Measurements from ENCODE around the gene RGPD3.
"Not testable (repeated sequence)": the region's sequence is repeated elsewhere in the genome, so short reads cannot be mapped to it uniquely, and the experiment has no call there.

RGPD3 gene

DNA sequence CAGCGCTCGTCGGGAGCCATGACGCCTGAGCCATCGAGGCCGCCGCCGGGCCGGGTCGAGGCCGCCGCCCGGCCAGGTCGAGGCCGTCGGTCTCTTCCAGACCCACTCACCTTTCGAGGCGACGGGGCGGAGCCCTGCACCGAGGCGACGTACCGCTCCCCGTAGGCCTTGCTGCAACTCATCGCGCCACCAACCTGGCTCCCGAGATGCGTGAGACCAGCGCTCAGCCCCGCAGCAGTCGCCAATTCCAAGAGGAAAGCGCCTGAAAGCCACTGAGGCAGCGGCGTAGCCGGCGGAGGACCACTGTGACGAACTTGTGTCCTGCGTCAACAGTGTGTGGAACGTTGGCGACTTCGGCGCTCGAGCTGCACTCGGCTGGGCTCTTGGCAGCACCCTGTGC lies at the start of gene RGPD3:
Gene RGPD3 (minus strand): TSS at position 307 of the 400 bp plus-strand sequence. CDS start 125 bp downstream, at position 182.
- DNase-seq = not testable (repeated sequence)

DNA sequence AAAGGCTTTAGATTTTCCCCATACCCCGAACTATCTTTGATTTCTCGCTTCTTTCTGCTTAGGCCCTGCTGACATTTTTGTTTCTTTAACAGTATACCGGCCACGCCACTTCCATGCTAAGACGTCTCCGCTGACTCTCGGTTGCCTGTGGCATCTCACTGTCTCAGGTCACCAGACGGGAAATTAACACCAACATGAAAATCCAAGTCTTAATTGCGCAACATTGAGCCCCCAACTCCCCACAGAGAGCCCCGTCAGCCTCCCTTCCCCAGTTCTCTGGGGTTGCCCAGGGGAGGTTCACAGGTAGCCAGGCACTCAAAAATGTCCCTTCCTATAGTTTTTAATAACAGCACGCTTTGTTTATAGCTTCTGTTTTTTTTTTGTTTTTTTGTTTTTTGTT lies 49.1 kb upstream of the RGPD3 start:
- DNase-seq = no peak

DNA sequence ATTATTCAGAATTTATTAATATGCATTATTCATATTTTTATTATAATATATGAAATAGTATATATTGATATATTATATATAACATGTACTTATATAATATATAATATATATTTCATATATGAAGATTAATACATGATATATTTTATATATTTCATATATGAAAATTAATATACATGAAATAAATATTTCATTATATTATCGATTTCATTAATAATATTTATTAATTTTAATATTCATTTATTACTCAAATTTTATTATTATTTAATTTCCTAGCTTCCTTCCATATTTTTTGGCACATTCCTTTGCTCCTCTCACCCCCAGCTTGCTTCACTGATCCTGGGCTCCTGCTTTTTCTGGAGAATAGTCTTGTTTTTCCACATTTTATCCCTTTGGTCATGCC lies 48.7 kb upstream of the RGPD3 start:
- DNase-seq = no peak

DNA sequence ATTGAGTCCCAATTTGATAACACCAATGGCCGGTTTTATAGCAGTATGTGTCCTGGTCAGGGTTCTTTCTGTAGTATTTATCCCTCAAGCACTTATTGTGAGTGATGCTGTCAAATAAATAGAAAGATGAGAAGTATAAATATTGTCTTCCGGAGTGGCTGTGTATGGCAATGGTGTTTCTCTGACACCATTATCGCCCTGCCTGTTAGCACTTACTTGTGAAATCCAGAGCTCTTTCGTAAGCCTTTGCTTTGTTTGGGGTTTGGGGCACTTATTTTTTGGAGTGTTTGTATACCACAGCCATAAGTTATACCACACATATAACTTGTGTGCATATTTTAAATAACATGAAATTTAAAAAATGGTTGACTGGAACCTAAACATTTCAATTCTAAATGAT lies 48.2 kb upstream of the RGPD3 start:
- no peak for DNase-seq

DNA sequence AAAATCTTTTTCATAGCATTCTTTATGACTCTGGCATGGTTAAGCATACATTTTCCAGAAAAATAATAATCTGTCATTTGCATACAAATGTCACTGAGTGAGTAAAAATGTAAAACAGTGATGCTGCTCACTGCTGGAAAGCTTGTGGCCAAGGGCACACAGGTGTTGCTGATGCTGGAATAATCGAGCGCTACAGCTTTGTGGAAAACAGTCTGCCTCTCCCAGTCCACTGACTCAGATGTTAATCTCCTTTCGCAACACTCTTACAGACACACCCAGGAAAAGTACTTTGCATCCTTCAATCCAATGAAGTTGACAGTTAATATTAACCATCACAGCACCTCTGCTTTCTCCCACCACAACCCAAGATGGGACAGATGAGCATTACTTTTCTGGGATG lies 46.6 kb upstream of the RGPD3 start:
- DNase-seq = not testable (repeated sequence)

DNA sequence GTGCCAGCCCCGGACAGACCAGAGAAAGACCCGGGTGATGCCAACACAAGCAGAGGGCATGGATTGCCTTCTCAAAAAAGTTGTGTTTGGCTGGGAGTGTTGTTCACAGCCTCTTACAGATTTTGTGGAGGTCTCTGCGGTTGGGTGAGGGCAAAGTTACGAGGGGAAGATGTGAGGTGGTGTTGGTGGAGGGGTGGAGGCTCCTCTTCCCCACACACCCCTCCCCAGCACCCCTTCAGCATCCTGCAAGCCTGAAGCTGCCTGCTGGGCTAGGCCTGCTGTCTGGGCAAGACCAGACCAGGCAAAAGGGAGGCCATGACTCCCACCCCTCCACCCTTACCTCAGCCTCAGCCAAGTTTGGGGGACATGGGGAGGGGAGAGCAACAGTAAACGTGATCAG lies 45.2 kb upstream of the RGPD3 start:
- not testable (repeated sequence) for DNase-seq

DNA sequence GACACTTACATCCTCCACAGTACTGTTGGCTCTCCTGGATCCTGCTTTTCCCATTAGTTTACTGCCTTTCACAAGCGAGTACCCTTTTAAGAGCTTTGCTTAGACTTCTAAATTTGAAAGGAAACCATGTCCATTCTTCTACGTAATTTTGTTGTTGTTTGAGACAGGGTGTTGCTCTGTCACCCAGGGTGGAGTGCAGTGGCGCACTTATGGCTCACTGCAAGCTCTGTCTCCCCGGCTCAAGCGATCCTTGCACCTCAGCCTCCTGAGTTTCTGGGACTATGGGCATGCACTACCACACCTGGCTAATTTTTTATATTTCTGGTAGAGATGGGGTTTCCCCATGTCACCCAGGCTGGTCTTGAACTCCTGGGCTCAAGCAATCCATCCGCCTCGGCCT lies 43.7 kb upstream of the RGPD3 start:
- not testable (repeated sequence) for DNase-seq

DNA sequence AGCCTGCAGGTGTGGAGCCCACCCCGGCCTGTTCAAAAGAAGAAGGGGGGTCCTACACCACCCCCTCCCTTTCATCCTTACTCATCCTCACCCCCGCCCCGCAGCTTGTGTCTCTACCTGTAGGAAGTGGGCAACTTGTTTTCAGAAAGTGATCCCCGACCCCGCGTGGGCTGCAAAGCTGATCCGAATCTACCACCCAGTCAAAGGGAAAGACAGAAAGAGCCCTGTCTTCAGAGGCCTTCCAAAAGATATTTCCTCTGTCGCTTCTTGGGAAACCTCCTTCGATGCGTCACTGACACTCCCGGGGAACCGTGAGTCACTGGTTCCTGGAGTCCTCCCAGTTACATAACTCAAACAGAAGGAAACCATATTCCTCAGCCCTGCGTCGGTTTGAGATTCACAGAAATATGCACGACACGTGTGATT lies 43.3 kb upstream of the RGPD3 start:
- DNase-seq = not testable (repeated sequence)

DNA sequence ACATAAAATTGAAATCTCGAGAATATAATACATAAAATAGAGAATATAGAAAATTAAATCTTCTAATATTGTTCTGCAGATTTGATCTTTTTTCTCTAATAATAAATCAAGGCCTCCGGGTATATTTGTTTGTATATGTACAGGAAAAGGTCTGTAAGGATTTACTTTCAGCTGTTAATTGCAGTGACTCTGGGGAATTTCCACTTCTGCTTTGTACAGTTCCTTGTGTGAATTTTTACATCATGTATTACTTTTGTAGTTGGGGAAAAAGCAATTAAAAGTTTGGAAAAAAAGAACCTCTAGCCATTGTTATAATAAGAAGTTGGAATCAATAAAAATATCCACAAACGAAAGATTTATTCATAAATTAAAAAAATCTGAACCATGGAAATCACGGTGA lies 42.6 kb upstream of the RGPD3 start:
- not testable (repeated sequence) for DNase-seq

DNA sequence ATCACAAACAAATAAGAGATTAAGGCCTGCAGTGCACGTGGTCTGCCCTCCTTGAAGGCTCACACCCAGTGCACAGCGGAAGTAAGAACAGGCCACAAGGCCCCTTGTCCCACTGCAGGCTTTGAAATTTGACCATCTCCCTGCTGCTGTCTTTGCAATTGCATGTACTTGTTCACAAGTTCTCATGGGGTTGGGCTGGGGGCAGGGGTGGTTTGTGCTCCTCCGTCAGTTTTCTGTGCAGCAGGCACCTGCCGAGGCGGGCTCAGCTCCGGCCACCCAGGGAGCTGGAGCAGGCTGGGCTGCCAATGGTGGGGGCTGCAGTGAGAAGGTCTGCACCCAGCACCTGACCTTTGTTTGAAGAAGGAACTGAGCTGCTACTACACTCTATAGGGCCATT lies 41.2 kb upstream of the RGPD3 start:
- DNase-seq = not testable (repeated sequence)

DNA sequence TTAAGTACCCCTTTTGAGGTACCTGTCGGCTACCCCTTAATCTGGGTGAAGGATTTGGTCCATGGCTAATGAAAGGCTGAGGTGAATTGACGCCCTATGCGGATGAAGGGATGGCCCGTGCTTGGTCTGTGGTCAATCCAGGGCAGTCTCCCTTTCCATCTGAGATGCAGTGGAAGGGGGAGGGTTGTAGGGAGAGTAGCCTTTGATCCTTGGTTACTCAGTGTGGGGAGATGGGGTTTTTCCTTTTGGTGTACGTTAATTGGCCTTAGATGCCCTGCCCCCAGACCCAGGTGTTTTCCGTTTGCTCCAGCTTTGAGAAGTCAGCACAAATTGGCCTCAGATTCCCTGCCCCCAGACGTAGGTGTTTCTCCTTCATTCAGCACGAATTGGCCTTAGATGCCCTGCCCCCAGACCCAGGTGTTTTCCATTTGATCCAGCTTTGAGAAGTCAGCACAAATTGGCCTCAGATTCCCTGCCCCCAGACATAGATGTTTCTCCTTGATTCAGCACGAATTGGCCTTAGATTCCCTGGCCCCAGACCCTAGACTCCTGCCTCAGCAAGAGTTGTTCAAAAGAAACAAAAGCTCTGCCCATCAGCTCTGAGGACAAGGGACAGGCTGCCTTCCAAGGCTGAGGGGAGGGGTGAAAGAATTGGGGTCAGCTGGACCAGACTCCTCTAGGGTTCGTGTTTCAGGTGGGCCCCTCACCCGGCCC lies 40.6 kb upstream of the RGPD3 start:
- DNase-seq = not testable (repeated sequence)

DNA sequence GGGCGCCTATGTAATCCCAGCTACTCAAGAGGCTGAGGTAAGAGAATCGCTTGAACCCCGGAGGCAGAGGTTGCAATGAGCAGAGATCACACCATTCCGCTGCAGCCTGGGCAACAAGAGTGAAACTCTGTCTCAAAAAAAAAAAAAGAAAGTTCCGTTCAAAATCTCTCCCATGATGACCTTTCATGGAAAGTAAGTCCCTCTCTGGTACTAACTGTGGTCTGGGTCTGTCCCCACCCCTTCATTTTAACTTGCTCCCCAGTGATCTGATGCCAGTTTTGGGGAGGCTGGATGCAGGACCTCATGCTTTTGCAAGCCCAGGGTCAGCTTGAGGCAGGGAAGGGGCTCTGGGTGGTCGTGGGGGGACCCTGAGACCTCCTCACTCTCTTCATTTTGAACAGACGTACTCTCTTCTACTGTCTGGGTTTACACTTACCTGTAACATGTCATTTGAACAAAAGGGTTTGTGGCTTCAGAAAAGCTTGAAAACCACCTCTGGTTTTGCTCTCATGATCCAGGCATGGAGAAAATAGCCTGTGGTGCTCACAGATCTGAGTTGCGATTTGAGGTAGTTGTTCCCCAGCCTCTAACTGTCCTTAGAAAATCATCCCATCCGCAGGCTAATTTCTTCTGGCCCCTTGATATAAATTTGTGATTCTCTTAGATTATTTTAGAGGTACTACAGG lies 37.9 kb upstream of the RGPD3 start:
- DNase-seq = not testable (repeated sequence)

DNA sequence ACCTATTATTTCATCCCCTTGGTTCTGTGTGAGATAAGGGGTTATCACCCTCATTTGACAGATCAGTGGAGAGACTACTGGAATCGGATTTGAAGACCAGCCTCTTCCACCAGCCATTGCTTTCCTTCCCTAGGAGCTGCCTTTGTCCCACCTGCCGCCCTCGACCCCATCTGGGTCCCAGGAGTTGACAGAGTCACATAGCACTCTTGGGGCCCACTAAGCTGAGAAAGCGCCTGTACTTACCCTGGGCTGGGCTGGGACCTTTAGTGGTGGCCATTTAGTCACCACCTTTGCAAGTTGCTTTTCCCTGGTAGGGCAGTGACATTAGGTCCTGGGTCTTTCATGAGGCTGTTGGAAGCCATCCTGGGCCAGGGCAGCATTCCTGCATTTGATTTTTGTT lies 36.6 kb upstream of the RGPD3 start:
- DNase-seq = not testable (repeated sequence)

DNA sequence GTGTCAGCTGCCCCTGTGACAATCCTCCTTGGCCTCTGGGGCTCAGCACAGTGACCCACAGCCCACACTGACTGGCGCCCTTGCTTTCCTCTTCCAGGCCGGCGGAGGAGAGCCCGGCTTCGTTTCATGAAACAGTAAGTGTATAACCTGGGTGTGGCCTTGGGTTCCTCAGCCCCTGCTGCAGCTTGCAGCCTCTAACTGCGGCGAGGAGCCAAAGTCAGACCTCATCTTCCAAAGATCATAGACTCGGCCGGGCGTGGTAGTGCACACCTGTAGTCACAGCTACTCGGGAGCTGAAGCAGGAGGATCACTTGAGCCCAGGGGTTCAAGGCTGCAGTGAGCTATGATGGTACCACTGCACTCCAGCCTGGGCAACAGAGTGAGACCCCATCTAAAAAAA lies 36.0 kb upstream of the RGPD3 start:
- DNase-seq = not testable (repeated sequence)

DNA sequence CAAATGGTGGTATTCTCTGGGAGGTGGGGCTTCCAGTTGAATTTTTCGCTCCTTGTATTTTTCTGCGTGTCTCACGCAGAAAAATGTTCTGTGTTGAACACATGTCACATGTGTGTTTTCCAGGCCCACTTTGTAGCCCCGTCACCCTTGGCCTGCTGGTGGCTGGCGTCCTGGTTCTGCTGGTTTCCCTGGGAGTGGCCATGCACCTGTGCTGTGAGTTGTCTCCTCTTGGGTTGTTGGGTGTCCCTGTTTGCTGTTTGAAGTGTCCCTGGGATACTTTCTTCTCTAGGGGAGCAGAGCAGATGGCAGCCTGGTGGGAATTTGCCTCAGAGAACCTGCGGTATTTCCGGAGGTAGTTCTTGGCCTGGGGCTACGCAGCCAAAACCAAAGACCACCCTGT lies 34.1 kb upstream of the RGPD3 start:
- not testable (repeated sequence) for DNase-seq

DNA sequence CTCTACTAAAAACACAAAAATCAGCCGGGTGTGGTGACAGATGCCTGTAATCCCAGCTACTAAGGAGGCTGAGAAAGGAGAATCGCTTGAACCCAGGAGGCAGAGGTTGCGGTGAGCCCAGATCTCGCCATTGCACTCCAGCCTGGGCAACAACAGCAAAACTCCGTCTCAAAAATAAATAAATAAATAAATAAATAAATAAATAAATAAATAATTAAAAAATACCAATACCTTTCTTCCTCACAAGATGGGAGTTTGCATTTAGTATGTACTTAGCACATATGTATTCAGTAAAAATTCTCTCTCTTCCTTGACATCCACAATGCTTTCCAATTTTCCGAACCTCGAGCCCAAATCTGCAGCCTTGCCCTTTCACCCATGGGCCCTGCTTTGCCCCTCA lies 32.1 kb upstream of the RGPD3 start:
- DNase-seq = not testable (repeated sequence)

DNA sequence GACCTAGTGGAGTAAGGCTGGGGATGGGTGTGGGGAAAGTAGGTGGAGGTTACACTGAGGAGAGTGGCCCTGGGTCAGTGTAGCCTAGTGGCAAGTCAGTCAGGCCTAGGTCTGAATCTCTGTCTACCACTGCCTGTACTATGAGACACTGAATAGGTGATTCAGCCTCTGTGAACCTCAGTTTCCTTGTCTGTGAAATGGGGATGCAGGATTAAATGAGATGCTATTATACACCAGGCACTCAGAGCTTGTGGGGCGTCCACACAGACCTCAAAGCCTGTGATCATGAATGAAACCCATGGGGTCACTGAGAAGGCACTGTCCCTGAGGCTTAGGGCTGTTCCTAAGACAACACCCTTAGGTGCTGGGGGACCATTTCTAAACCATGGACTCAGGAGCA lies 30.3 kb upstream of the RGPD3 start:
- DNase-seq = not testable (repeated sequence)

DNA sequence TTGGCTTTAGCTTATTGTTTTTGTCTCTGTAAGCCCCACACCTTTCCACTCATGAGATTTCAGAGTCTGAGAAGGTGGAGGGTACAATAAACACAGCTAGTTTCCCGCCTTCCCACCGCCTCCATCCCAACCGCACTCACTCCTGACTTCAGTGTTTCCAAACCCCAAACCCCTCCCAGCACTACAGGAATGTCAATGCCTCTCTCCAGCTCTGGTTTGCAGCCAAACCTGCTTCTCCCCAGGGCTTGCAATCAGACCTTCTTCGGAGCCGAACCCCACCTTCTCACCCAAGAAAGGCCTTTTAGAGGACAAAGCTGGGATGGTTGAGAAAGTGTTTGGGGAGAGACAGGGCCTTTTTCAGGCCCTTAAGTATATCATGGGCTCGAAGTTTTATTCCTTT lies 24.7 kb upstream of the RGPD3 start:
- not testable (repeated sequence) for DNase-seq

DNA sequence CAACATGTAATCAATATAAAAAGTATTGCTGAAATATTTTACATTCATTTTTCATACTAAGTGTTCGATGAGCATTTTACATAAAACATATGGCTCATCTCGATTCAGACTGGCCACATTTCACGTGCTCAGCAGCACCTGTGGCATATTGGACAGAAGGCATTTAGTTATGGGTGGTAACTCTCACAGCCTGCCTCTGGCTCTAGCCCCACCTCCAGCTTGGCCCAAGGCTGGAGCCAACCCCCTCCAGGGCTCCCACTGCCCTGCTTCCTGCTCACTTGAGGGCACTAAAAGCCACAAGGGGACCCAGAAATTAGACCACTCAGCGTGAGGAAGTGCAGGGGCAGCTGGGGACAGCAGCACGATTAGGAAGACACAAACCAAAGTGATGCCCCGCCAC lies 24.2 kb upstream of the RGPD3 start:
- DNase-seq = not testable (repeated sequence)

DNA sequence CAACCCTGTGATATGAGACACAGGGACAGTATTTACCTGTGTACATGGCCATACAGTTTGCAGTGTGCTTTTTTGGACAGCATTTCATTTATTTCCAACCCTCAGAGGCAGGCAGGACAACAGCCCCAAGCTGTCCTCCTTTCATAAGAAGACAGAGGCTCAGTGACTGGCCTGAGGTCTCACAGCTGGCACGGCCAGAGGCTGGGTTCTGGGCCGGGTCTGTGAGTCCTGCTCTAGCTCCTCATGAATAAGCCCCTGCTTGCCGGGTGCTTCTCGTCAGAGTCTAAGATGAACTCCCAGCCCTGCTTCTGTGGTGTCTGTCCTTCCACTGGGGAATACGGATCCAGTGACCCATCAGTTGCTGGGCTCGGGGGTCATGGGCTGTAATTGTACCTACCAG lies 21.5 kb upstream of the RGPD3 start:
- DNase-seq = not testable (repeated sequence)

DNA sequence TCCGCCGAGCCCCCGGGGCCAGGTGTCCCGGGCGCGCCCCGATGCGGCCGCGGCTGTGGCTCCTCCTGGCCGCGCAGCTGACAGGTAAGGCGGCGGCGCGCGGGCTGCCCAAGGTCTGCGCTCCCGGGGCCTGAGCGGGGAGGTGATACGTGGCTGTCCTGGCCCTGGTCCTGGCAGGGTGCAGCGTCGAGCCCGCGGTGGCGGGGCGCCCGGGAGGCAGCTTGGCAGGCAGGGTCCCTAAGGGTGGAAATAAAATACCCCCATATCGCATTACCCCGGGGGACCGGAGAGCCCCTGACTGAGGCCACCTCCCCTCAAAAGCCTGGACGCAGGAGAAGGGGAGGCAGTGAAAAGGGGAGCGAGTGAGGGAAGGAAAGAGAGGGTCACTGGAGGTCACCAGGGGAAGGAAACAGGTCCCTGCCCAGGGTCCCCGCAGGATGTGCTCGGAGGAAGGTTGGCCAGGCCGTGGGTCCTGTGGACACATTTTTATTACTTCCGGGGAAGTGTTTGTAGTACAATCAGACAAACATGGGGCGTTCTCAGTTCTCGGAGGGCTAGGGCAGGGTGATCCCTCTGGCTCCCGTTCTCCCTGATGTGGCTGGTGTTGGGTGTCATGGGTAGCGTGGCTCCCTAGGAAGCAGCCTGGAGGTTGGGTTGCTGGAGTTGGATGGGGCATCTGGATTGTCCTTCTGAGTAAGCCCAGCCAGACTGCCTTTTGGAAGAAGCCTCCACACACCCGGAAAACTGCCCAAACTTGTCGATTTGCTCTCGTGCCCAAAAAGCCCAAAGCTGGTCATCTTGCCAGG lies 19.4 kb upstream of the RGPD3 start:
- not testable (repeated sequence) for DNase-seq

DNA sequence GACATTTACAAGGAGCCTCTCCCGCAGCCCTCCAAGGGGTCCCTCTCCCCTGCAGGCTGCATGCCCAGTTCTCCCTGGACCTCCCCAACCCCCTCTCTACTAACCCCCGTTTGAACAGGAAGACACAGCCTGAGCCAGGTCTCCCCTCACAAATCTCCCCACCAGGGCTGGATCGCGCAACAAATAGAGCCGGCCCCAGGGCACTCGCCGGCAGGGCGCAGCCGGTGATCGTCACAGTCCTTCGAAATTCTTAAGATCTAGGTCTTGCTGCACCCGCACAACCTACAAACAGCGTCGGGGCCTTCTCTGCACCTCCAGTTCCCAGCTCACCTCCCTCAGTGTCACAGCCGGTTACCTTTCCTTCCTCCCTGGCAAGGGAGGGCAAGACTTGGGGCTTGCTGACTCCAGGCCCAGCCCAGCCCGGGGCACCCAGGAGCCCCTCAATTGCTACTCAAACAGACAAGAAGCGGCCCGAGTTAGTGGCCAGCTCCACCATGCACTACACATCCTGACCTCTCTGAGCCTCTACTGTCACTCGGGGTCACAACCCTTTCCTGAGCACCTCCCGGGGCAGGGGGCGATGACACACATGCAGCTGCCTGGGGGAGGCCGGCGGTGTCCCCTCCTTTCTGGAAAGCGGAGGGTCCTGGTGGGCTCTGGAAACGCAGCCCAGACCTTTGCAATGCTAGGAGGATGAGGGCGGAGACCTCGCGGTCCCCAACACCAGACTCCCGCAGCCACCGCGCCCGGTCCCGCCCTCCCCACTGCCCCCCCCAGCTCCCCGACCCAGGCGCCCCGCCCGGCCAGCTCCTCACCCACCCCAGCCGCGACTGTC lies 18.6 kb upstream of the RGPD3 start, which contains the start of gene CD8B2:
Gene CD8B2 (plus strand): TSS at position 814 of the 835 bp plus-strand sequence. CDS start 63 bp downstream, outside the sequence.
- not testable (repeated sequence) for DNase-seq

All from 8988T (cell line).